ENCODE data around the gene COG2. TPM values are rescaled to one million over a fixed set of nuclear protein-coding genes. Genes with fewer than 3 reads are reported as not detected.
"Not testable (repeated sequence)": the region's sequence is repeated elsewhere in the genome, so short reads cannot be mapped to it uniquely, and the experiment has no call there.

Gene COG2
- polyA plus RNA-seq, 4 donors: 21.3 to 40.1 (median 33.4) TPM

DNA sequence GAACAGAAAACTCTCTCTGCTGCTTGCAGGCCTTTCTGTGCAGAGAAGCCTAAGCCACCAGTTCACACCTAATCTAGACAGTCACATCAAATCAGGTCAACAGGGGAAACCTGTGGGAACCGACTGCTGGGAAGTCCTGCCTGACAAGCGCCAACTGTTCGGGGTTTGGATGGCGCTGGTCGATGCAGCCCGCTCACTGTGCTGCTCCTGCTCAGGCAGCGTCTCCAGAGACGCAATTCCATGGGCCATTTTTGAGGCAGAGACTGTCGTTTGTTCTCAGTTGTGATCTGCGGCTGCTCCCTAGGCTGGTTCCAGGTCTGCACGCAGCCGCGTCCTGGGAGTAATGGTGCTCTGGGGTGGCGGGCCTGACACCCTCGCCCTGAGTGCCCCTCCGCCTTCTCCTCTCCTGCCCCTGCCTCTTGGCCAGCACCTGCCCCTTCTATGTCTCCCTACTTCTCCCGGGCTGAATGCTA, 70.2 kb downstream of the COG2 start:
- DNase-seq (ENCODE audit: low read depth in 4 of 4, low spot score in 3 of 4): no peak

DNA sequence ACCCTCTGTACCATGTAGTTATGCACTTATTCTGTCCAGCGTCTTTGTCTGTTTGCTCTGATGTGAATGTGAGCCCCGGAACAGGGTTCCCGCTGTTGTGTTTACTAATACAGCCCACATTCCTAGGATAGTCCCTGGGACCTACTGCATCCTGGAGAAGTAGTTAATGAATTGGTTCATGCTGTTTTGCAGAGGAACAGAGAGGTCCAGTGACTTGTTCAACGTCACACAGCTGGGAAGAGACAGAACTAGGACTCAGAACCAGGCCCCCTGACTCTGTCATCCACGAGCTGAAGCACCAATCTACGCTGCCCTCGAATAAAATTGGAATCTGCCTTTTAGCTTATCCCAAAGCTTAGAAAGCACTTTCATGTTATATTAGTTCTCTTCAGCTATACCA, 70.9 kb downstream of the COG2 start:
- DNase-seq (ENCODE audit: low read depth in 4 of 4, low spot score in 3 of 4): no peak

- DNase-seq (ENCODE audit: low read depth in 4 of 4, low spot score in 3 of 4): no peak
Measured at GRCh38 chr1:230713547-230713914, 71.2 kb downstream of the COG2 start.

GRCh38 chr1:230713915-230714764, 71.9 kb downstream of the COG2 start, which contains the start of gene AGT:
Gene AGT, minus strand, starts transcription at chr1:230714122. Its CDS starts 3,299 bp downstream, at chr1:230710823.
- DNase-seq (ENCODE audit: low read depth in 4 of 4, low spot score in 3 of 4): no peak

- no peak for DNase-seq (ENCODE audit: low read depth in 4 of 4, low spot score in 3 of 4)
Measured at GRCh38 chr1:230715510-230715909, 73.2 kb downstream of the COG2 start.

DNA sequence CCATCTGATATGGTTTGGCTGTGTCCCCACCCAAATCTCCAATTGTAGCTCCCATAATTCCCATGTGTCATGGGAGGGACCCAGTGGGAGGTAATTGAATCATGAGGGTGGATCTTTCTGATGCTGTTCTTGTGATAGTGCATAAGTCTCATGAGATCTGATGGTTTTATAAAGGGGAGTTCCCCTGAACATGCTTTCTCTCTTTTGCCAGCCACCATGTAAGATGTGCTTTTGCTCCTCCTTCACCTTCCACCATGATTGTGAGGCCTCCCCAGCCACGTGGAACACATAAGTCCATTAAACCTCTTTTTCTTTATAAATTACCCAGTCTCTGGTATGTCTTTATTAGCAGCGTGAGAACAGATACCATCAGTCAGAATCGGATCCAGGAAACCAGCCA, 74.2 kb downstream of the COG2 start:
- DNase-seq (ENCODE audit: low read depth in 4 of 4, low spot score in 3 of 4): not testable (repeated sequence)

GRCh38 chr1:230717251-230717650, 75.0 kb downstream of the COG2 start:
- no peak for DNase-seq (ENCODE audit: low read depth in 4 of 4, low spot score in 3 of 4)

- not testable (repeated sequence) for DNase-seq (ENCODE audit: low read depth in 4 of 4, low spot score in 3 of 4)
Measured at GRCh38 chr1:230721849-230722522, 79.7 kb downstream of the COG2 start.

DNA sequence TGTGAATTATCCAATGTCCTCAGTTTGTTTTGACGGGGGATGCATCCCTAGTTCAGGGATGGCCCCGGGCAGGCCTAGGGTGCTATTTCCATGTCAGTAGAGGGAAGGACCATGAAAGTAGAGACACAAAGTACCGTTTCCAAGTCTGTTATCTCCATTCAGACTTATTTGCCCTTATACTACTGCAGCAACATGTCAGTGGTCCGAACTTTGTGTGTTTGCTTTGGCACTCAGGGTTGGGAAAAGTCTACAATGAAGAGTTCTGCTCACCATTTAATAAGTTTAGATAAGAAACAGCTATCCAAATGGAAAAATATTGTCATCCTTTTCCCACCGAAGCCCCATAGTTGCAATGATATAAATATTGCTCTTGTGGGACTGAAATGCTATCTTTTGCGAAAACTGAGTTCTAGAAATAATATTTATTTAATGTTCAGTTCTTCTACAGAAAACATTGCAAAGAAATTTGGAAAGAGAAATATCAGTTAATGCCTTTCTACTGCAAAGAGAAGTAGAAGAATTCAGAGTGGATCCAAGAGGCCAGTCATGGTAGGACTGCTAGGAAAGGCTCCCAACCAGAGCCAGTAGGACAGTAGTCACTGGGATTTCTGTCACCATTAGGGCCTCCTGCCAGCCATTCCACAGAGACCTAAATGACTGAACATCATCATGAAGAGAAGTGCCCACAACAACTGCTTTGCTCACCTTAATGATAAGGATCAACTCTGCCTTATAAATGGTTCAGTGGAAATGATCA, 83.2 kb downstream of the COG2 start:
- DNase-seq (ENCODE audit: low read depth in 4 of 4, low spot score in 3 of 4): no peak

- DNase-seq (ENCODE audit: low read depth in 4 of 4, low spot score in 3 of 4): no peak
Measured at GRCh38 chr1:230728710-230729392, 86.6 kb downstream of the COG2 start.

GRCh38 chr1:230730977-230731376, 88.7 kb downstream of the COG2 start:
- no peak for DNase-seq (ENCODE audit: low read depth in 4 of 4, low spot score in 3 of 4)

DNA sequence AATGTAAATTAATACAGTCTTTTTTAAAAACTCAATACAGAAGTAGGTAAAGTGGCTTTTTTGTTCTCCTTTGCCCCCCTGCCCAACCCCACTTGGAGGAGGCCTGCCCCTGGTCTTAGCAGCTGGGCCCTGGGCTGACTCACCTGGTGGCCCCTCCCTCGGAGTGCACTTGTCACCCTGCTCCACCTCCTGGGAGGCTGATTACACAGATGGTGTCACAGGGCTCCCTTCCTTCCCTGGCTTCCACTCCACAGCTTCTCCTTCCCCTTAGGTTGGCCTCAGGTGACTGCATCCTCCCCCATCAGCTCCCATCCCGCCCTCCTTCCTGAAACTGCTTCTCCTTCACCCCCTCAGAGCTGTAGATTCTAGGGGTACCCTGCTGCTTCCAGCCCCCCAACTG, 93.2 kb downstream of the COG2 start:
- DNase-seq (ENCODE audit: low read depth in 4 of 4, low spot score in 3 of 4): no peak

- DNase-seq (ENCODE audit: low read depth in 4 of 4, low spot score in 3 of 4): no peak
Measured at GRCh38 chr1:230737622-230738262, 95.5 kb downstream of the COG2 start.

DNA sequence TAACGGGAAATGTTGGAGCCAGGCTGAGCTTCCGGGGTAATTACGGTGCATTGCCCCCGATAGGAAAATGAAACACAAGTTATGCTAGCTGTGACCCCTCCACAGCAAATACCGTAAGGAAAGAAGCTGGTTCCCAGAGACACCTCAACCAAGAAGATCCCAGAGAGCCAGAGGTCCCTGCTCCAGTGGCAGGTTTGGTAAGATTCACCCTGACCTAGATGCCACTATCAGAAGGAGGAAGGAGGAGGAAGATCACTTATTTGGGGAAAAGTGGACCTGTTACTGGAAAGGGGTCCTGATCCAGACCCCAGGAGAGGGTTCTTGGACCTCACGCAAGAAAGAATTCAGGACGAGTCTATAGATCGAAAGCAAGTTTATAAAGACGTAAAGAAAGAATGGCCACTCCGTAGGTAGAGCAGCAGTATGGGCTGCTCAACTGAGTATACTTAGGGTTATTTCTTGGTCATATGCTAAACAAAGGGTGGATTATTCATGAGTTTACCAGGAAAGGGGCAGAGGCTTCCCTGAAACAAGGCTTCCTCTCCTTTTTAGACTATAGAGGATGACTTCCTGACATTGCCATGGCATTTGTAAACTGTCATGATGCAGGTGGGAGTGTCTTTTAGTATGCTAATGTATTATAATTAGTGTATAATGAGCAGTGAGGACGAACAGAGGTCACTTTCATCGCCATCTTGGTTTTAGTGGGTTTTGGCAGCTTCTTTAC, 97.4 kb downstream of the COG2 start:
- DNase-seq (ENCODE audit: low read depth in 4 of 4, low spot score in 3 of 4): no peak

Other genes with a start within 250 kb of the COG2 start
- 1 to 10 TPM in 3 of 4 donors, under 1 TPM in 1; 0.68 to 6.1 (median 5.6) TPM for gene PGBD5, start 216.1 kb upstream of the COG2 start, polyA plus RNA-seq (ENCODE audit: insufficient read length in 4 of 4)
- 10 to 100 TPM; 12.0 to 41.5 (median 17.8) TPM for gene AGT, start 71.6 kb downstream of the COG2 start, polyA plus RNA-seq (ENCODE audit: insufficient read length in 4 of 4)
- 1 to 10 TPM in 2 of 4 donors, under 1 TPM in 2; 0.57 to 2.3 (median 0.88) TPM for gene CAPN9, start 104.9 kb downstream of the COG2 start, polyA plus RNA-seq (ENCODE audit: insufficient read length in 4 of 4)
- gene C1orf198, start 226.0 kb downstream of the COG2 start, polyA plus RNA-seq (ENCODE audit: insufficient read length in 4 of 4): 100 to 1,000 TPM in 1 of 4 donors, 10 to 100 TPM in 3; 82.5 to 152 (median 93.1) TPM

Measured in left renal pelvis (tissue), 4 donors.